Stomach (tissue), 4 donors: Measurements from ENCODE around the gene SOST.

ENCODE experiments used
- CTCF ChIP-seq, 7 experiments: fragments of 450-650 bp in 4 of 7; fragments of 200-600 bp in 3 of 7; sonication (generic) in 3 of 7; IDR thresholded peaks; one replicate each; pipeline ENCODE4 v1.5.1; 2016 to 2019; ENCODE audit warnings: antibody characterized with exemption in 7 of 7, control low read depth in 2 of 7, mild to moderate bottlenecking in 1 of 7
- EP300 ChIP-seq: sonication (generic); formaldehyde crosslinking; IDR thresholded peaks from one replicate; pipeline ENCODE4 v1.6.1; 2017; ENCODE audit warnings: antibody characterized with exemption
- POLR2A ChIP-seq, 4 donors: fragments of 450-650 bp; IDR thresholded peaks; one replicate each; pipeline ENCODE4 v1.6.1; 2016; ENCODE audit warnings: antibody characterized with exemption in 4 of 4, control low read depth in 2 of 4, mild to moderate bottlenecking in 1 of 4, moderate library complexity in 1 of 4
- POLR2AphosphoS5 ChIP-seq, 3 donors: sonication (generic); formaldehyde crosslinking; IDR thresholded peaks; one replicate each; pipeline ENCODE4 v1.6.1; 2016; ENCODE audit warnings: antibody characterized with exemption in 3 of 3

GRCh38 chr17:43784628-43785101, 26.1 kb upstream of the SOST start:
- TF ChIP-seq POLR2AphosphoS5 (IDR thresholded peaks at IDR 0.05) (no peak), CTCF (IDR thresholded peaks at IDR 0.05) (no peak), EP300 (no peak), POLR2A (IDR thresholded peaks at IDR 0.05) (no peak)
